CD4-positive, CD25-positive, alpha-beta regulatory T cell (primary cell): ENCODE data around the gene PATL2. TPM values are rescaled to one million over a fixed set of nuclear protein-coding genes. Genes with fewer than 3 reads are reported as not detected.
A peak's percentile ranks its signal among the peaks of the same experiment; 100 is the strongest.
"Not testable (repeated sequence)": the region's sequence is repeated elsewhere in the genome, so short reads cannot be mapped to it uniquely, and the experiment has no call there.

ENCODE experiments used
- ATAC-seq, 2 donors: fragments of 150-1000 bp; cut with Tn5 transposase; one replicate each; pipeline ENCODE4 v1.10.0; 2021; ENCODE audit warnings: low read depth in 2 of 2, moderate number of reproducible peaks in 2 of 2, moderate library complexity in 1 of 2
- DNase-seq, 3 donors: peaks; one replicate each; pipeline versions ENCODE4 v3.0.0 to v3.0.0-alpha.2; 2012 to 2022; ENCODE audit warnings: mixed read lengths in 1 of 3
- H3K27ac ChIP-seq: one replicate; pipeline ENCODE4 v1.7.0; 2013; ENCODE audit warnings: mild to moderate bottlenecking, low read length; ENCODE audit not compliant: insufficient read depth, poor library complexity, severe bottlenecking
- H3K27me3 ChIP-seq: one replicate; pipeline ENCODE4 v1.7.0; 2013; ENCODE audit warnings: low read length; ENCODE audit not compliant: control insufficient read depth, insufficient read depth
- H3K36me3 ChIP-seq: one replicate; pipeline ENCODE4 v1.7.0; 2013; ENCODE audit warnings: mild to moderate bottlenecking, low read length, moderate library complexity; ENCODE audit not compliant: control insufficient read depth, insufficient read depth
- H3K4me1 ChIP-seq: 2 replicates; pipeline ENCODE4 v1.7.0; 2013; ENCODE audit warnings: mild to moderate bottlenecking, low read length; ENCODE audit not compliant: insufficient read depth, control insufficient read depth, poor library complexity, severe bottlenecking
- H3K4me3 ChIP-seq: one replicate; pipeline ENCODE4 v1.7.0; 2013; ENCODE audit warnings: low read depth, mild to moderate bottlenecking, low read length, moderate library complexity
- H3K9me3 ChIP-seq, 2 experiments: 1 replicate in 1 of 2; 2 replicates in 1 of 2; pipeline ENCODE4 v1.7.0; 2013; ENCODE audit warnings: low read length in 2 of 2, mild to moderate bottlenecking in 1 of 2, moderate library complexity in 1 of 2; ENCODE audit not compliant: control insufficient read depth in 2 of 2
- H3K27ac Mint-ChIP-seq, 3 donors: one replicate each; pipeline ENCODE4 v1.8.0; 2020 to 2022; ENCODE audit warnings: mild to moderate bottlenecking in 3 of 3, mixed read lengths in 3 of 3, moderate library complexity in 2 of 3
- H3K27me3 Mint-ChIP-seq: one replicate; pipeline ENCODE4 v1.8.0; 2022; ENCODE audit warnings: mild to moderate bottlenecking, mixed read lengths
- H3K36me3 Mint-ChIP-seq: one replicate; pipeline ENCODE4 v1.8.0; 2020; ENCODE audit warnings: mixed read lengths
- H3K4me1 Mint-ChIP-seq, 4 donors: one replicate each; pipeline ENCODE4 v1.8.0; 2020 to 2022; ENCODE audit warnings: mixed read lengths in 4 of 4, mild to moderate bottlenecking in 1 of 4
- H3K4me3 Mint-ChIP-seq, 4 donors: one replicate each; pipeline ENCODE4 v1.8.0; 2020 to 2022; ENCODE audit warnings: mild to moderate bottlenecking in 4 of 4, mixed read lengths in 4 of 4, moderate library complexity in 3 of 4
- H3K9me3 Mint-ChIP-seq, 7 donors: one replicate each; pipeline ENCODE4 v1.8.0; 2020 to 2022; ENCODE audit warnings: mixed read lengths in 7 of 7, mild to moderate bottlenecking in 3 of 7, moderate library complexity in 2 of 7
- polyA plus RNA-seq, 4 donors: library from polyadenylated mRNA; unstranded; fragments of 300-500 nt; fragmentation: Illumina TruSeq; gene quantifications; one replicate each; pipeline ENCODE4 v1.2.3, GENCODE V29; 2021
- total RNA-seq: library from RNA; stranded (reverse); gene quantifications from one replicate; pipeline ENCODE4 v1.2.3, GENCODE V29; 2022

Gene PATL2
- total and polyA plus RNA-seq, 5 donors from 2014 or later, result 7.8 to 44.1 (median 16.6) TPM

- Mint-ChIP-seq H3K4me3 (peak overlapping the region in 2 of 4 donors; percentile 17 to 32), H3K9me3 (no peaks in the 10 kb centered on the region), H3K27me3 (no peaks in the 10 kb centered on the region), H3K4me1 (peaks cover 10 to 15% (median 12%) of the 10 kb centered on the region in 4 donors), H3K36me3 (peaks cover 41% of the 10 kb centered on the region), H3K27ac (peak overlapping the region in 2 of 3 donors; percentile 26 to 88)
- no peaks in the 10 kb centered on the region for H3K9me3 ChIP-seq
- H3K27me3 ChIP-seq, result no peaks in the 10 kb centered on the region
- ATAC-seq (no peak), DNase-seq (no peak)
- no peaks in the 10 kb centered on the region for H3K4me1 ChIP-seq
- peaks cover 56% of the 10 kb centered on the region for H3K36me3 ChIP-seq
- peak overlapping the region; percentile 37 for H3K27ac ChIP-seq
- no peak overlapping the region for H3K4me3 ChIP-seq
Observed at GRCh38 chr15:44633603-44634002, 77.5 kb downstream of the PATL2 start.

- not testable (repeated sequence) for H3K4me1 ChIP-seq, H3K4me3 ChIP-seq, DNase-seq, H3K27me3 ChIP-seq, H3K9me3 ChIP-seq, H3K27me3 Mint-ChIP-seq, ATAC-seq, H3K27ac ChIP-seq, H3K9me3 Mint-ChIP-seq
- Mint-ChIP-seq H3K36me3 (peaks cover 52% of the 10 kb centered on the region), H3K4me3 (peak overlapping the region in 1 of 4 donors; percentile 10), H3K4me1 (peaks cover 4 to 13% (median 9%) of the 10 kb centered on the region in 4 donors), H3K27ac (peak overlapping the region; percentile 24 to 89 (median 72))
- H3K36me3 ChIP-seq, result peaks cover 81% of the 10 kb centered on the region
Observed at GRCh38 chr15:44625286-44625685, 85.8 kb downstream of the PATL2 start.

DNA sequence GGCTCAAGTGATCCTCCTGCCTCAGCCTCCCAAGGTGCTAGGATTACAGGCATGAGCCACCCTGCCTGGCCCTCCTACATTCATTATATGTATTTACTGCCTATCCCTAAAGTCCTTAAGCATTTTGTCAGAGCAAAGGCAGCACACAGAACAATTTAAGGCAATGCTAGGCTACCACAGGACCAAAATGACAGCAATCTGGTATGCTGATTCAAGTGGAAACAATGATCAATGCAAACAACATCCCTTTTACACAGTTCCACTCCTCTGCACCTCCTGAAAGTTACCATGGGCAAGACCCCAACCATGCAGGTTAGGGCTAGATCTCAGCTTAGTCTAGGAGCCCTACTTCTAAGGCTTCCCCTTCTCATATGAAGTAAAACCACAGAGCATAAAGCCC, 87.9 kb downstream of the PATL2 start:
- no peaks in the 10 kb centered on the region for H3K9me3 Mint-ChIP-seq
- Histone ChIP-seq H3K4me1 (no peaks in the 10 kb centered on the region), H3K27ac (no peak overlapping the region), H3K36me3 (peaks cover 77% of the 10 kb centered on the region), H3K9me3 (no peaks in the 10 kb centered on the region), H3K27me3 (no peaks in the 10 kb centered on the region), H3K4me3 (no peak overlapping the region)
- peak overlapping the region in 2 of 3 donors; percentile 57 to 88 for H3K27ac Mint-ChIP-seq
- no peaks in the 10 kb centered on the region for H3K27me3 Mint-ChIP-seq
- H3K36me3 Mint-ChIP-seq, result peaks cover 53% of the 10 kb centered on the region
- no peak overlapping the region for H3K4me3 Mint-ChIP-seq
- DNase-seq (no peak), ATAC-seq (no peak)
- H3K4me1 Mint-ChIP-seq, result peaks cover 4 to 13% (median 9%) of the 10 kb centered on the region in 4 donors

DNA sequence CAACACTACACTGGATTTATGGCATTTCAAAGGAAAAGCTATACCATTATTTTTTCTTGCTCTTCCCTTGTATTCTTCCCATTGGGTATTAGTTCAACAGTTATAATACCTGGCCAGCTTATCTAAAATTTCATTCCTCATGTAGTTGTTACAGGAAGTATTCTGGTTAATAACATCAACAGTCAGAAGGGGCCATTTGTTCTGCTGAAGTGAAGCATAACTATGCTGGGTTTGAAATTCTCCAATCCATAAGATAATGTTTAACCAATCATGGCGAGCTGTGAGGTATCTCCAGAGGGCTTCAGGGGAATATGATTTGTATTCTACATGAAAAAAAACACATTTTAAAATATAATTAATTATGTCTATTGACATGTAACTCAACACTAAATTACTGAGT, 91.0 kb downstream of the PATL2 start:
- Mint-ChIP-seq H3K36me3 (peaks cover 59% of the 10 kb centered on the region), H3K27me3 (no peaks in the 10 kb centered on the region), H3K4me3 (no peak overlapping the region), H3K4me1 (peaks cover under 1 to 12% (median 7%) of the 10 kb centered on the region in 4 donors), H3K27ac (no peak overlapping the region), H3K9me3 (no peaks in the 10 kb centered on the region)
- no peak for ATAC-seq
- no peak for DNase-seq
- Histone ChIP-seq H3K4me3 (no peak overlapping the region), H3K9me3 (no peaks in the 10 kb centered on the region), H3K36me3 (peaks cover 62% of the 10 kb centered on the region), H3K27me3 (no peaks in the 10 kb centered on the region), H3K27ac (no peak overlapping the region), H3K4me1 (no peaks in the 10 kb centered on the region)

GRCh38 chr15:44616974-44617373, 94.1 kb downstream of the PATL2 start:
- Histone ChIP-seq H3K27me3 (no peaks in the 10 kb centered on the region), H3K36me3 (peaks cover 69% of the 10 kb centered on the region), H3K27ac (no peak overlapping the region), H3K4me1 (no peaks in the 10 kb centered on the region), H3K4me3 (no peak overlapping the region), H3K9me3 (no peaks in the 10 kb centered on the region)
- H3K36me3 Mint-ChIP-seq, result peaks cover 64% of the 10 kb centered on the region
- peaks cover 0 to 11% (median 4%) of the 10 kb centered on the region in 4 donors for H3K4me1 Mint-ChIP-seq
- H3K4me3 Mint-ChIP-seq, result no peak overlapping the region
- no peak for DNase-seq
- no peaks in the 10 kb centered on the region for H3K9me3 Mint-ChIP-seq
- H3K27me3 Mint-ChIP-seq, result no peaks in the 10 kb centered on the region
- H3K27ac Mint-ChIP-seq, result peak overlapping the region in 1 of 3 donors; percentile 23
- ATAC-seq, result no peak

Other genes with a start within 250 kb of the PATL2 start
- gene EIF3J, start 174.2 kb downstream of the PATL2 start, total RNA-seq, result 80.4 TPM
- 10 to 100 TPM; 18.2 to 29.0 (median 22.0) TPM for gene EIF3J, start 174.2 kb downstream of the PATL2 start, polyA plus RNA-seq
- gene SPG11, start 47.7 kb downstream of the PATL2 start, total RNA-seq, result 71.5 TPM
- gene SPG11, start 47.7 kb downstream of the PATL2 start, polyA plus RNA-seq, result 10 to 100 TPM; 21.6 to 27.7 (median 24.6) TPM
- gene B2M, start 194 bp upstream of the PATL2 start, total RNA-seq, result 7,793 TPM
- over 10,000 TPM; 37,989 to 53,417 (median 43,977) TPM for gene B2M, start 194 bp upstream of the PATL2 start, polyA plus RNA-seq
- gene TRIM69, start 25.2 kb upstream of the PATL2 start, total RNA-seq, result 50.5 TPM
- 10 to 100 TPM; 38.1 to 61.5 (median 55.7) TPM for gene TRIM69, start 25.2 kb upstream of the PATL2 start, polyA plus RNA-seq
- gene TERB2, start 245.4 kb upstream of the PATL2 start, total RNA-seq, result not detected
- gene TERB2, start 245.4 kb upstream of the PATL2 start, polyA plus RNA-seq, result not detected